Neural progenitor cell (in vitro differentiated cells): ENCODE data around the gene RFPL2. TPM values are rescaled to one million over a fixed set of nuclear protein-coding genes. Genes with fewer than 3 reads are reported as not detected.

Experiments
- DNase-seq: peaks from one replicate; pipeline ENCODE4 v3.0.0-alpha.2; 2016; ENCODE audit warnings: low spot score
- H2AFZ ChIP-seq: fragments of 200-600 bp; sonication (generic); replicated peaks from 2 replicates; pipeline ENCODE4 v1.6.1; 2016; ENCODE audit warnings: antibody characterized with exemption
- H3F3A ChIP-seq: fragments of 200-600 bp; sonication (generic); 2 replicates; pipeline ENCODE4 v1.6.1; 2016; ENCODE audit warnings: antibody characterized with exemption, low read depth
- H3K27ac ChIP-seq: fragments of 200-600 bp; sonication (generic); 2 replicates; pipeline ENCODE4 v1.5.1; 2016; ENCODE audit warnings: mild to moderate bottlenecking
- H3K27me3 ChIP-seq: fragments of 200-600 bp; sonication (generic); 2 replicates; pipeline ENCODE4 v1.6.1; 2016; ENCODE audit warnings: mild to moderate bottlenecking, moderate library complexity
- H3K36me3 ChIP-seq: fragments of 200-600 bp; sonication (generic); 2 replicates; pipeline ENCODE4 v1.5.1; 2016
- H3K4me1 ChIP-seq: fragments of 200-600 bp; sonication (generic); 2 replicates; pipeline ENCODE4 v1.6.1; 2016; ENCODE audit warnings: mixed run types
- H3K4me2 ChIP-seq: fragments of 200-600 bp; sonication (generic); 2 replicates; pipeline ENCODE4 v1.6.1; 2016
- H3K4me3 ChIP-seq: fragments of 200-600 bp; sonication (generic); 2 replicates; pipeline ENCODE4 v1.5.1; 2016
- H3K79me2 ChIP-seq: fragments of 200-600 bp; sonication (generic); 2 replicates; pipeline ENCODE4 v1.6.1; 2016; ENCODE audit warnings: low read depth
- H3K9ac ChIP-seq: fragments of 200-600 bp; sonication (generic); 2 replicates; pipeline ENCODE4 v1.6.1; 2016
- H3K9me3 ChIP-seq: fragments of 200-600 bp; sonication (generic); 2 replicates; pipeline ENCODE4 v1.5.1; 2016; ENCODE audit warnings: low read depth
- H4K20me1 ChIP-seq: fragments of 200-600 bp; sonication (generic); 2 replicates; pipeline ENCODE4 v1.6.1; 2016; ENCODE audit warnings: low read depth
- H3K27ac Mint-ChIP-seq: 3 replicates; pipeline ENCODE4 v1.8.0; 2021; ENCODE audit warnings: mixed read lengths
- H3K27me3 Mint-ChIP-seq: 2 replicates; pipeline ENCODE4 v1.8.0; 2022; ENCODE audit warnings: low read depth, mild to moderate bottlenecking, inconsistent platforms, moderate library complexity, mixed read lengths; ENCODE audit not compliant: insufficient read depth
- H3K36me3 Mint-ChIP-seq: 3 replicates; pipeline ENCODE4 v1.8.0; 2021; ENCODE audit warnings: mixed read lengths
- H3K4me1 Mint-ChIP-seq: 3 replicates; pipeline ENCODE4 v1.8.0; 2021; ENCODE audit warnings: mixed read lengths
- H3K4me3 Mint-ChIP-seq: 3 replicates; pipeline ENCODE4 v1.8.0; 2021; ENCODE audit warnings: mild to moderate bottlenecking, moderate library complexity, mixed read lengths
- H3K9me3 Mint-ChIP-seq: 3 replicates; pipeline ENCODE4 v1.8.0; 2020; ENCODE audit warnings: mixed read lengths
- EZH2 ChIP-seq: fragments of 200-600 bp; sonication (generic); IDR thresholded peaks from 2 replicates; pipeline ENCODE4 v1.6.1; 2017; ENCODE audit warnings: antibody characterized with exemption, mild to moderate bottlenecking, moderate library complexity
- EZH2phosphoT487 ChIP-seq: fragments of 200-600 bp; sonication (generic); IDR thresholded peaks from 2 replicates; pipeline ENCODE4 v1.6.1; 2017; ENCODE audit warnings: antibody characterized with exemption
- total RNA-seq: library from RNA; depleted of rRNA; stranded (reverse); fragments of >200 nt; gene quantifications from 2 replicates; pipeline ENCODE4 v1.2.3, GENCODE V29; 2015; ENCODE audit warnings: low replicate concordance
- TF ChIP-seq, protein P1 (sequence below): fragments of 200-600 bp; sonication (generic); IDR thresholded peaks from 2 replicates; pipeline ENCODE4 v1.5.1; 2017; ENCODE audit warnings: antibody characterized with exemption, mild to moderate bottlenecking

RFPL2 gene
- total RNA-seq, 1 donor from 2014 or later: 1.8 TPM

- no peak for DNase-seq
- Histone ChIP-seq H3K79me2 (no peaks in the 10 kb centered on the region), H2AFZ (no peak overlapping the region), H3K9ac (no peak overlapping the region), H3F3A (no peaks in the 10 kb centered on the region), H3K4me3 (no peak overlapping the region), H4K20me1 (no peaks in the 10 kb centered on the region), H3K27ac (no peak overlapping the region), H3K4me1 (no peaks in the 10 kb centered on the region), H3K9me3 (no peaks in the 10 kb centered on the region), H3K4me2 (no peak overlapping the region), H3K36me3 (no peaks in the 10 kb centered on the region), H3K27me3 (peaks cover 47% of the 10 kb centered on the region)
- no peaks in the 10 kb centered on the region for H3K36me3 Mint-ChIP-seq
- H3K27ac Mint-ChIP-seq: no peak overlapping the region
- H3K27me3 Mint-ChIP-seq: no peaks in the 10 kb centered on the region
- TF ChIP-seq, protein P1, sequence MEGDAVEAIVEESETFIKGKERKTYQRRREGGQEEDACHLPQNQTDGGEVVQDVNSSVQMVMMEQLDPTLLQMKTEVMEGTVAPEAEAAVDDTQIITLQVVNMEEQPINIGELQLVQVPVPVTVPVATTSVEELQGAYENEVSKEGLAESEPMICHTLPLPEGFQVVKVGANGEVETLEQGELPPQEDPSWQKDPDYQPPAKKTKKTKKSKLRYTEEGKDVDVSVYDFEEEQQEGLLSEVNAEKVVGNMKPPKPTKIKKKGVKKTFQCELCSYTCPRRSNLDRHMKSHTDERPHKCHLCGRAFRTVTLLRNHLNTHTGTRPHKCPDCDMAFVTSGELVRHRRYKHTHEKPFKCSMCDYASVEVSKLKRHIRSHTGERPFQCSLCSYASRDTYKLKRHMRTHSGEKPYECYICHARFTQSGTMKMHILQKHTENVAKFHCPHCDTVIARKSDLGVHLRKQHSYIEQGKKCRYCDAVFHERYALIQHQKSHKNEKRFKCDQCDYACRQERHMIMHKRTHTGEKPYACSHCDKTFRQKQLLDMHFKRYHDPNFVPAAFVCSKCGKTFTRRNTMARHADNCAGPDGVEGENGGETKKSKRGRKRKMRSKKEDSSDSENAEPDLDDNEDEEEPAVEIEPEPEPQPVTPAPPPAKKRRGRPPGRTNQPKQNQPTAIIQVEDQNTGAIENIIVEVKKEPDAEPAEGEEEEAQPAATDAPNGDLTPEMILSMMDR: no peak
- TF ChIP-seq EZH2 (no peak), EZH2phosphoT487 (no peak)
- H3K4me3 Mint-ChIP-seq: no peak overlapping the region
- no peaks in the 10 kb centered on the region for H3K4me1 Mint-ChIP-seq
- no peaks in the 10 kb centered on the region for H3K9me3 Mint-ChIP-seq
Measured at GRCh38 chr22:32219026-32219425, 14.2 kb upstream of the RFPL2 start.

- TF ChIP-seq EZH2: no peak
- no peak overlapping the region for H3K27ac Mint-ChIP-seq
- no peaks in the 10 kb centered on the region for H3K27me3 Mint-ChIP-seq
Measured at GRCh38 chr22:32218470-32218869, 13.6 kb upstream of the RFPL2 start.

DNA sequence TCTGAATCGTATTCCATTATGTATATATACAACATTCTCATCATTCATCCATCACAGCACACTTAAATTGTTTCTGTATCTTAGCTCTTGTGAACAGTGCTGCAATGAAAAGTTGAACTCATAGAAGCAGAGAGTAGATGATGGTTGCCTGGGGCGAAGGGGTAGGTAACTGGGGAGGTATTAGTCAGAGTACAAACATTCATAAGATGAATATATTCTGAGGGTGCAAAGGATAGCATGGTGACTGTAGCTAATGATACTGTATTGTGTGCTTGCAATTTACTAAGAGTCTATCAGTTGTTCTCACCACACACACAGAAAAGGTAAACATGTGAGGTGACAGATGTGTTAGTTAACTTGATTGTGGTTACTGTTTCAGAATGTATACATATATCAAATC, 12.6 kb upstream of the RFPL2 start:
- no peaks in the 10 kb centered on the region for H3F3A ChIP-seq
- no peaks in the 10 kb centered on the region for H3K36me3 ChIP-seq
- no peaks in the 10 kb centered on the region for H3K36me3 Mint-ChIP-seq
- peaks cover 37% of the 10 kb centered on the region for H3K27me3 ChIP-seq
- no peaks in the 10 kb centered on the region for H3K9me3 ChIP-seq
- H3K4me2 ChIP-seq: no peak overlapping the region
- H4K20me1 ChIP-seq: no peaks in the 10 kb centered on the region
- no peak overlapping the region for H2AFZ ChIP-seq
- no peaks in the 10 kb centered on the region for H3K9me3 Mint-ChIP-seq
- H3K4me3 ChIP-seq: no peak overlapping the region
- no peak overlapping the region for H3K9ac ChIP-seq
- TF ChIP-seq EZH2 (no peak), EZH2phosphoT487 (no peak)
- TF ChIP-seq, protein P1: no peak
- DNase-seq: no peak
- no peak overlapping the region for H3K4me3 Mint-ChIP-seq
- H3K4me1 Mint-ChIP-seq: no peaks in the 10 kb centered on the region
- no peak overlapping the region for H3K27ac Mint-ChIP-seq
- no peaks in the 10 kb centered on the region for H3K4me1 ChIP-seq
- H3K79me2 ChIP-seq: no peaks in the 10 kb centered on the region
- H3K27me3 Mint-ChIP-seq: no peaks in the 10 kb centered on the region
- H3K27ac ChIP-seq: no peak overlapping the region

More at GRCh38 chr22:32218470-32218869, 13.6 kb upstream of the RFPL2 start:
- Histone ChIP-seq H3K4me1 (no peaks in the 10 kb centered on the region), H3F3A (no peaks in the 10 kb centered on the region), H3K27me3 (peaks cover 47% of the 10 kb centered on the region), H3K4me3 (no peak overlapping the region), H3K9ac (no peak overlapping the region), H3K36me3 (no peaks in the 10 kb centered on the region), H3K9me3 (no peaks in the 10 kb centered on the region), H3K79me2 (no peaks in the 10 kb centered on the region), H4K20me1 (no peaks in the 10 kb centered on the region), H2AFZ (no peak overlapping the region), H3K27ac (no peak overlapping the region), H3K4me2 (no peak overlapping the region)
- H3K4me3 Mint-ChIP-seq: no peak overlapping the region
- no peaks in the 10 kb centered on the region for H3K9me3 Mint-ChIP-seq
- no peaks in the 10 kb centered on the region for H3K36me3 Mint-ChIP-seq
- DNase-seq: no peak
- no peaks in the 10 kb centered on the region for H3K4me1 Mint-ChIP-seq

GRCh38 chr22:32216911-32217310, 12.0 kb upstream of the RFPL2 start:
- Mint-ChIP-seq H3K9me3 (no peaks in the 10 kb centered on the region), H3K4me1 (no peaks in the 10 kb centered on the region), H3K27me3 (no peaks in the 10 kb centered on the region), H3K4me3 (no peak overlapping the region), H3K36me3 (no peaks in the 10 kb centered on the region), H3K27ac (no peak overlapping the region)
- no peak overlapping the region for H2AFZ ChIP-seq
- no peaks in the 10 kb centered on the region for H3K4me1 ChIP-seq
- no peaks in the 10 kb centered on the region for H3F3A ChIP-seq
- H3K4me3 ChIP-seq: no peak overlapping the region
- H3K27ac ChIP-seq: no peak overlapping the region
- TF ChIP-seq, protein P1: no peak
- TF ChIP-seq EZH2phosphoT487 (no peak), EZH2 (no peak)
- no peak overlapping the region for H3K9ac ChIP-seq
- no peaks in the 10 kb centered on the region for H4K20me1 ChIP-seq
- no peak for DNase-seq
- H3K27me3 ChIP-seq: peaks cover 32% of the 10 kb centered on the region
- no peak overlapping the region for H3K4me2 ChIP-seq
- no peaks in the 10 kb centered on the region for H3K79me2 ChIP-seq
- H3K9me3 ChIP-seq: no peaks in the 10 kb centered on the region
- H3K36me3 ChIP-seq: no peaks in the 10 kb centered on the region
